Colonic mucosa (tissue), 4 donors: Measurements from ENCODE around the gene TBC1D32. TPM values are rescaled to one million over a fixed set of nuclear protein-coding genes. Genes with fewer than 3 reads are reported as not detected.

Experiments used
- DNase-seq: peaks from one replicate; pipeline ENCODE4 v3.0.0-alpha.2; 2020
- H3K27ac ChIP-seq: fragments of 200-600 bp; one replicate; pipeline ENCODE4 v1.8.0; 2021
- H3K27me3 ChIP-seq: fragments of 200-600 bp; one replicate; pipeline ENCODE4 v1.8.0; 2021
- H3K36me3 ChIP-seq: fragments of 200-600 bp; one replicate; pipeline ENCODE4 v1.8.0; 2021
- H3K4me1 ChIP-seq: fragments of 200-600 bp; one replicate; pipeline ENCODE4 v1.8.0; 2021; ENCODE audit warnings: mild to moderate bottlenecking
- H3K4me3 ChIP-seq: fragments of 200-600 bp; one replicate; pipeline ENCODE4 v1.8.0; 2021
- H3K9ac ChIP-seq, 2 donors: one replicate each; pipeline ENCODE4 v1.7.0; 2013; ENCODE audit warnings: control low read depth in 2 of 2, low read depth in 2 of 2, low read length in 2 of 2
- H3K9me3 ChIP-seq: fragments of 200-600 bp; one replicate; pipeline ENCODE4 v1.8.0; 2021
- intact Hi-C: fragments of 100-400 bp; cut with DNase I; formaldehyde crosslinking; loops from one replicate; pipeline ENCODE4 v1.14.1; 2022
- total RNA-seq, 2 donors: library from RNA; stranded (reverse); fragmentation: NEBNext Ultra II Directional in 1 of 2; extraction: Animal tissue kit (Norgen Biotek cat#: 25700) in 1 of 2; gene quantifications; one replicate each; pipeline ENCODE4 v1.2.1, GENCODE V29; 2021
- TF ChIP-seq, protein P1 (sequence below): fragments of 200-600 bp; IDR thresholded peaks from one replicate; pipeline ENCODE4 v1.8.0; 2022; ENCODE audit warnings: antibody characterized with exemption, mild to moderate bottlenecking
- donor health status: healthy.
- donor health status: DM: no; HTN: no; CAD: no.
- donor health status: DM: no; HTN: no; CAD: no.

Gene TBC1D32
- total RNA-seq, 2 donors from 2014 or later = 6.0 to 8.3 TPM

DNA sequence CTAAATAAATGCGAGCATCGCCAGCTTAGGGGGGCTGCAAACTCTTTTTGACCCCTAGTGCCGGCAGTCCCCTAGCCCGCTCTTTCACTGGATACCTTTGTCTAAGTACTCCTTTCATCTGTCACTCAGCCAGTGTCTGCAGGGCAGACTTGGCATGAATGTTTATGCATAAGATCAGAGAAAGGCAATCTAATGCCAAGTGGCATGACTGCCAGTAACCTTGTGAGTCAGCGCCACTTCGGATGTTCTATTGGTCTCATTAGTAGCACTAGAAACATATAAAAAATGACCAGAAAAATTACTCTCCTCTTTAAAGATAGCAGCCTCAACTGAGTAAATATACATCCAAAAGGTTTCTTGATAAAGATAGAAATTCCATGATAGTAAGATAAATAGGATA is 192.2 kb downstream of the TBC1D32 start:
- no peaks in the 10 kb centered on the region for H3K9me3 ChIP-seq
- TF ChIP-seq, protein P1, sequence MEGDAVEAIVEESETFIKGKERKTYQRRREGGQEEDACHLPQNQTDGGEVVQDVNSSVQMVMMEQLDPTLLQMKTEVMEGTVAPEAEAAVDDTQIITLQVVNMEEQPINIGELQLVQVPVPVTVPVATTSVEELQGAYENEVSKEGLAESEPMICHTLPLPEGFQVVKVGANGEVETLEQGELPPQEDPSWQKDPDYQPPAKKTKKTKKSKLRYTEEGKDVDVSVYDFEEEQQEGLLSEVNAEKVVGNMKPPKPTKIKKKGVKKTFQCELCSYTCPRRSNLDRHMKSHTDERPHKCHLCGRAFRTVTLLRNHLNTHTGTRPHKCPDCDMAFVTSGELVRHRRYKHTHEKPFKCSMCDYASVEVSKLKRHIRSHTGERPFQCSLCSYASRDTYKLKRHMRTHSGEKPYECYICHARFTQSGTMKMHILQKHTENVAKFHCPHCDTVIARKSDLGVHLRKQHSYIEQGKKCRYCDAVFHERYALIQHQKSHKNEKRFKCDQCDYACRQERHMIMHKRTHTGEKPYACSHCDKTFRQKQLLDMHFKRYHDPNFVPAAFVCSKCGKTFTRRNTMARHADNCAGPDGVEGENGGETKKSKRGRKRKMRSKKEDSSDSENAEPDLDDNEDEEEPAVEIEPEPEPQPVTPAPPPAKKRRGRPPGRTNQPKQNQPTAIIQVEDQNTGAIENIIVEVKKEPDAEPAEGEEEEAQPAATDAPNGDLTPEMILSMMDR = no peak
- no peak overlapping the region for H3K4me3 ChIP-seq
- H3K4me1 ChIP-seq = no peaks in the 10 kb centered on the region
- intact Hi-C loops = no loop called here
- H3K27ac ChIP-seq = no peak overlapping the region
- no peak for DNase-seq
- H3K9ac ChIP-seq = no peak overlapping the region
- no peaks in the 10 kb centered on the region for H3K36me3 ChIP-seq
- no peaks in the 10 kb centered on the region for H3K27me3 ChIP-seq

DNA sequence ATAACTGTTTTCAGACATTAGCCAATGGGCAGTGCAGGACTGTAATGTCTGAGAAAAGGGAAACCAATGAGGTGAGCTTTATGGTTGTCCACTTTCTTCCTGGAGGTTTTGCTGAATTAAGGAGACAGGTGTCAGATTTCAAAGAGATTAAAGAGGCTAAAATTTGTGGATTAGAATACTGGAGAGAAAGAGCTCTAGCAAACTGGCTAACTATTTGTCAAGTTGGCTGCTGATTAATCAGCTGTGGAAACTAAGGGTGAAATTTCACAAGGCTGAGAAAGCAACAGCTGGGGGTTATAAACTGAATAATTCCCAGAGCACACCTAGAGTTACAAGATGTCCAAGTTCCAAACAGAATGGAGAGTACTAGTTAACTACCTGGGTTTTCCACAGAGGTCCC is 198.9 kb downstream of the TBC1D32 start:
- TF ChIP-seq, protein P1 = no peak
- Histone ChIP-seq H3K4me3 (no peak overlapping the region), H3K27ac (no peak overlapping the region), H3K4me1 (no peaks in the 10 kb centered on the region), H3K36me3 (no peaks in the 10 kb centered on the region), H3K9ac (no peak overlapping the region), H3K27me3 (no peaks in the 10 kb centered on the region), H3K9me3 (no peaks in the 10 kb centered on the region)
- DNase-seq = no peak
- intact Hi-C loops = no loop called here

DNA sequence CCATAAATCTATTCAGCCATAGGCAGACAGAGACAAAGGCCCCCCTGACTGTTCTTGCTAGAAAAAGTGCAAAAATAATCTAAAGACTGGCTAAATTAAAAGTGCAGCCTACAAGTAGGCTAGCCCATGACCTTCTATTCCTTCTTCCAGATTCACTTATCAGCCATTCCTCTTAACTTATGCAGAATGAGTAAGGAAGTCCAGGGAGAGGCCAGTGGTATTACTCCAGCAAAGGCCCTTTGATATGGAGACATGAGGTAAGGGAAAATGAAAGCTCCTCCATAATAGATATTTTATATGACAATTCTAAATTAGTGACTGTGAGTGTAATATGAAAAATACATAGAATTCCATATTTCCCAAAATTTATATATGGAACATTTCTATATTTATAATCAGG is 199.4 kb downstream of the TBC1D32 start:
- DNase-seq = no peak
- H3K9me3 ChIP-seq = no peaks in the 10 kb centered on the region
- no peak overlapping the region for H3K27ac ChIP-seq
- intact Hi-C loops = no loop called here
- H3K4me1 ChIP-seq = no peaks in the 10 kb centered on the region
- H3K36me3 ChIP-seq = no peaks in the 10 kb centered on the region
- TF ChIP-seq, protein P1 = no peak
- H3K4me3 ChIP-seq = no peak overlapping the region
- H3K27me3 ChIP-seq = no peaks in the 10 kb centered on the region
- H3K9ac ChIP-seq = no peak overlapping the region

DNA sequence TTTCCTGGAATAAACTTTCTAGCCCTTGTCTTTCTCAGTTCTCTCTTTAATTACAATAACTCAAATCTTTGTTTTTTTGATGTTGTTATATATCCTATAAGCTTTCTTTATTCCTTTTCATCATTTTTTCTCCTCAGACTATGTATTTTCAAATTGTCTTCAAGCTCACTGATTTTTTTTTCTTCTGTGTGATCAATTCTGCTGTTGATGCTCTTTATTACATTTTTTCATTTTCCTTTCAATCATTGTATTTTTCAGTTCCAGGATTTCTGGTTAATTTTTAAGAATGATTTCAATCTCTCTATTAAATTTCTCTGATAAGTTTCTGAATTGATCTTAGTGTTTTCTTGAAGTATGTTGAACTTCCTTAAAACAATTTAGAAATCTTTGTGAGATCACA is 209.7 kb downstream of the TBC1D32 start:
- H3K4me1 ChIP-seq = no peaks in the 10 kb centered on the region
- no peaks in the 10 kb centered on the region for H3K36me3 ChIP-seq
- no peak overlapping the region for H3K27ac ChIP-seq
- H3K4me3 ChIP-seq = no peak overlapping the region
- H3K9ac ChIP-seq = no peak overlapping the region
- TF ChIP-seq, protein P1 = no peak
- intact Hi-C loops = no loop called here
- no peaks in the 10 kb centered on the region for H3K9me3 ChIP-seq
- no peak for DNase-seq
- no peaks in the 10 kb centered on the region for H3K27me3 ChIP-seq

DNA sequence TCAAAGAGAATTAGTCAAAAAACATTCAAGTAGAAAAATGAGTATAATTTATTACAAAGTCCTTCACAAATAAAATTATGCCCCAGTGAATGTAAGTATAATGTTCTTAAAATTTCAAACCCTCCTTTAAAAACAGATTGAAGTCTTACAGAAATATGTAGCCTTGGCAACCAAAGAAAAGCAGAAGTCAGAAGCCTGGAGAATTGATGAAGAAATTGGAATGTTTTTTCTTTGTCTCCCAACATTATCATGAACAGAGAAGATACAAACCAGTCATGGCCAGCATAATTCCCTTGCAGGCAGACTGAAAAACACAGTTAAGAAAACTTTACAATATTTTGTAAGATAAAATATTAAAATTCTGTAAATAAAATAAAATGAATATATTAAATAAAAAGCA is 221.9 kb downstream of the TBC1D32 start:
- H3K9ac ChIP-seq = no peak overlapping the region
- H3K4me1 ChIP-seq = no peaks in the 10 kb centered on the region
- no peaks in the 10 kb centered on the region for H3K9me3 ChIP-seq
- H3K27ac ChIP-seq = no peak overlapping the region
- H3K4me3 ChIP-seq = no peak overlapping the region
- no peaks in the 10 kb centered on the region for H3K36me3 ChIP-seq
- intact Hi-C loops = no loop called here
- no peak for DNase-seq
- H3K27me3 ChIP-seq = no peaks in the 10 kb centered on the region
- TF ChIP-seq, protein P1 = no peak

DNA sequence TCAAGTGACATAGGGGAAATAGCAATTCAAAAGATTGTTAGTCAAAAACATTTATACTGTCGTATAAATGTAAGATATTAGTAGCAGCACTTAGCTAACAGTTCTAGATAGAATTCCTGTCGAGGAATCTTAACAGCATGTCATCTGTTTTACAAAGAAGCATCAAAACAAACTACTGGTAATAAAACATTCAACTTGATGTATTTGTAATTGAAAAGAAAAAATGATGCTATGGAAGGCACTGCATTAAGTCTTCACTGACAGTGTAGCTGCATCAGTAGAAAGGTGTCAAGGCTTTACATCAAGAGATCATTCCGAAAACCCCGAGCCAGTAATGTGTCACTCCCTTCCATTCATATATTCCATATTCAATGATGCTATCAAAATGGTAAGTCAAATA is 223.5 kb downstream of the TBC1D32 start:
- intact Hi-C loops = no loop called here
- Histone ChIP-seq H3K4me1 (no peaks in the 10 kb centered on the region), H3K9ac (no peak overlapping the region), H3K9me3 (no peaks in the 10 kb centered on the region), H3K4me3 (no peak overlapping the region), H3K27ac (no peak overlapping the region), H3K36me3 (no peaks in the 10 kb centered on the region), H3K27me3 (no peaks in the 10 kb centered on the region)
- TF ChIP-seq, protein P1 = no peak
- no peak for DNase-seq
